ENCODE data around the gene RNF114. TPM values are rescaled to one million over a fixed set of nuclear protein-coding genes. Genes with fewer than 3 reads are reported as not detected.
A peak's percentile ranks its signal among the peaks of the same experiment; 100 is the strongest.

The RNF114 gene
- total RNA-seq, 2 donors from 2014 or later: 44.5 to 48.7 TPM

GRCh38 chr20:49918446-49918845 lies 17.8 kb upstream of the RNF114 start:
- DNase-seq (no peak), ATAC-seq (no peak)
- intact Hi-C loops (cut with DNase I): no loop called here

- intact Hi-C loops (cut with DNase I): no loop called here
- DNase-seq (no peak), ATAC-seq (no peak)
Observed at GRCh38 chr20:49919009-49919408, 17.2 kb upstream of the RNF114 start.

DNA sequence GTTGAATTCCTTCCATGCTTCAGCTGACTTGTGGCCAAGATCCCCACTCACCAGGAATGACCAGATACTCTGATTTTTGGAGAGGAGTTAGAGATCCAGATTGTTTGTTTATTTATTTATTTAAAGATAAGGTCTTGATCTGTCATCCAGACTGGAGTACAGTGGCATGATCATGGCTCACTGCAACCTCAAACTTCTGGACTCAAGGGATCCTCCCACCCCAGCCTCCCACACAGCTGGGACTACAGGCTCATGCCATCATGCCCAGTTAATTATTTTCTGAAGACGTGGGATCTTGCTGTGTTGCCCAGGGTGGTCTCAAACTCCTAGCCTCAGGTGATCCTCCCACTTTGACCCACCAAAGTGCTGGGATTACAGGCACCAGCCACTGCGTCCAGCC lies 16.7 kb upstream of the RNF114 start:
- DNase-seq: no peak
- intact Hi-C loops (cut with DNase I): no loop called here

GRCh38 chr20:49924247-49924646 lies 11.9 kb upstream of the RNF114 start:
- intact Hi-C loops (cut with DNase I): no loop called here
- no peak for DNase-seq

More for the DNA sequence above, 16.7 kb upstream of the RNF114 start:
- ATAC-seq: no peak

GRCh38 chr20:49925901-49926454 lies 10.2 kb upstream of the RNF114 start:
- DNase-seq: no peak
- no peak for ATAC-seq
- intact Hi-C loops (cut with DNase I): no loop called here

More at GRCh38 chr20:49924247-49924646, 11.9 kb upstream of the RNF114 start:
- ATAC-seq: peak in 1 of 2 donors; percentile 46

DNA sequence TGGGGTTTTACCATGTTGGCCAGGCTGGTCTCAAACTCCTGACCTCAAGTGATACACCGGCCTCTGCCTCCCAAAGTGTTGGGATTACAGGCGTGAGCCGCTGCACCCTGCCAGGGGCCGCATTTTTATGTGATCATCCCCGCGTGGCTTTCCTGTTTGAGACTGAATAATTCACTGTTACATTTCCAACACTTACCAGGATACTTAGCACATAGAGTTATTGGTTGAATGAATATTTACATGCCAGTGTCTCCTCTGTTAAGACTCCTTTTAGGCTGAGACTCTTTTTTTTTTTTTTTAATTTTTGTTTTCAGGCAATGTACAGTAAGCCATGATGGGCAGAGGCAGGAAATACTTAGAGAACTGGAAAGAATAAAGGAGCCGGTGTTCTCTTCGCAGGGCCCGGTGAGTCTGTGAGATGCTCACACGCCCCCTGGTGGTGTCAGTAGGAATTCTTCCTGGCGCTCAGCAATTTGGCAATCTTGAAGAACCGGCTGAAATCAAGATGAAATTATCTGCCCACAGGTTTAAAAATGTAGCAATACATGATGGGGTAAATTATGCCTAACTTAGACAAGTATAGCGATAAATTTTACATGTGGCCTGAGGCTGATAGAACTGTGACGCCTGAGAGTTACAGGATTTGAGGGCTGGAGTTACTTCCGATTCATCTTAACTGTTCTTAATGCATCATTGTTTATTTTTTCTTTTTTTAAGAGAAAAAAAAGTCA lies 7.6 kb upstream of the RNF114 start:
- DNase-seq (peak; percentile 80), ATAC-seq (peak; percentile 86 to 89)
- intact Hi-C loops (cut with DNase I): loop anchor here in 1 of 2 donors (2.0 kb wide), 1 partner anchor 318 kb away; no protein-coding TSS in a partner anchor

GRCh38 chr20:49929142-49929494 lies 7.1 kb upstream of the RNF114 start:
- DNase-seq: no peak
- peak in 1 of 2 donors; percentile 18 for ATAC-seq
- intact Hi-C loops (cut with DNase I): loop anchor here in 1 of 2 donors (2.0 kb wide), 1 partner anchor 318 kb away; no protein-coding TSS in a partner anchor

DNA sequence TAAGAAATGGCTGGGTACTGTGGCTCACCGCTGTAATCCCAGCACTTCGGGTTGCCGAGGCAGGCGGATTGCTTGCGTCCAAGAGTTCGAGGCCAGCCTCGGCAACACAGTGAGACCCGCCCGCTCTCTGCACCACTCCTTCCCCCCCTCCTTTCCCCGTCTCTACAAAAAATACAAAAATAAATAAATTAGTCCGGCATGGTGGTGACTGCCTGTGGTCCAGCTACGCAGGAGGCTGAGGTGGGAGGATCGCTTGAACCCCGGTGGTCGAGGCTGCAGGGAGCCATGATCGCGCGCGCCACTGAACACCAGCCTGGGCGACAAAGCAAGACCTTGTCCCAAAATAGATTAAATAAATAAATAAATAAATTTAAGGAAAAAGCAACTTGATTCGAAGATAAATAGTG lies 448 bp upstream of the RNF114 start:
- DNase-seq (no peak), ATAC-seq (peak; percentile 5 to 10)
- intact Hi-C loops (cut with DNase I): no loop called here

GRCh38 chr20:49937027-49937929 lies 1.1 kb downstream of the RNF114 start:
- no peak for DNase-seq
- ATAC-seq: no peak
- intact Hi-C loops (cut with DNase I): no loop called here

DNA sequence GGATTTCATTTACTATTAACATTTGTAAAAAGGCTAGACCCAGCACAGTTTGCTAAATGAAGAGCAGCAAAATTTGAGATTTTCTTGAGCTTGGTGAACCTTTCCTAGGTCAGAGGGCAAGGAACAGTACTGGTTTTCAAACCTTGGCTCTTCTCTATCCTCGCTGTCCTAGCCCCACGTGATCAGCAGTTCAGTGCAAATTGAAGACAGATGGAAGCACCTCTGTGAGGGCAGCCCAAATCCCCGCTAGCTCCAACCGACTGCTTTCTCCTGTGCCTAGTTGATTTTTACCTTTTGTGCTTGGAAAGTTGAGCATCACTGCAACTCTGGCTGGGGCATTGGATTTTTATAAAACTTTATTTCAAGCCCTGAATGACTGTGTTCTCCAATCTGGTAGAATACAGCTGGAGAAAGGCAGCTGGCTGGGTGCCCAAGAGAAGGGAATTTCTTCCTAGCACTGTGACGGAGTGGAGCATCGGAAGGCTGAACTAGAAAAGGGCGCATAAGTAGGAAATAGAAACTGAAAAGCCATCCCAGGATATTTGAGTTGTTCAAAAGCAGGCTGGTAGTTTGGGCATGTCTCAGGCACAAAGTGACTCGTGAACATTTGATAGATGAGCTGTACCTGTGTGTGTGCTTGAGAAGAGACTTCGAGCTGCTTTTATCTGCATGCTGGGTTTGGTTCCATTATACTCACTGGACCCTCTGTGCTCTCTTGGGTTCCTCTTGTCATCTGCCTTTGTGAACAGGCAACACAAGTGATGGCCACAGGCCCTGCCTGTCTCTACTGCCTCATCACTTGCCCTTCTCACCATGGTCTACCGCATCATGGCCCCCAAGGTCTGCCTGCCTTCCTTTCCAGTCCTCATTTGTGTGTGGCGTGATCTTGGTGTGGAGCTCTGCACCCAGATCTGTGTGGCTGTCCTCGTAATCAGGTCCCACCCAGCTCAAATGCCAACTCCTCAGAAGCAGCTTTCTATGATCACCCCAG lies 2.3 kb downstream of the RNF114 start:
- DNase-seq: peak; percentile 76
- peak in 1 of 2 donors; percentile 3 for ATAC-seq
- intact Hi-C loops (cut with DNase I): no loop called here

GRCh38 chr20:49941456-49941855 lies 5.3 kb downstream of the RNF114 start:
- intact Hi-C loops (cut with DNase I): no loop called here
- DNase-seq: no peak
- ATAC-seq: no peak

- ATAC-seq (no peak), DNase-seq (no peak)
- intact Hi-C loops (cut with DNase I): no loop called here
Observed at GRCh38 chr20:49942303-49942702, 6.1 kb downstream of the RNF114 start.

DNA sequence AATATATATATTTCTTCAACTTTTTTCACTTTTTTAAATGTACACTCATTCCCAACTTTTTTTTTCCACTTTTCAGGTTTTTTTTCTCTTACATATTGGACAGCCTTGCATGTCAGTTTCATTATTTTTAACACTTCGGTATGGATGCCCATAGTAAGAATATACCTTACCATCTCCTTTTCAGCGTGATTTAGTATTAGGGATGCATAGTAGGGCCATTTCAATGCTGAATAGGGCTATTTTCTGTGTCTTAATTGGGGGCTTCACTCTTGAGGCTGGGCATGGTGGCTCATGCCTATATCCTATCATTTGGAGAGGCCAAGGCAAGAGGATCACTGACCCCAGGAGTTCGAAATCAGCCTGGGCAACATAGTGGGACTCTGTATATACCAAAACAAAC lies 6.7 kb downstream of the RNF114 start:
- DNase-seq (no peak), ATAC-seq (no peak)
- intact Hi-C loops (cut with DNase I): no loop called here

DNA sequence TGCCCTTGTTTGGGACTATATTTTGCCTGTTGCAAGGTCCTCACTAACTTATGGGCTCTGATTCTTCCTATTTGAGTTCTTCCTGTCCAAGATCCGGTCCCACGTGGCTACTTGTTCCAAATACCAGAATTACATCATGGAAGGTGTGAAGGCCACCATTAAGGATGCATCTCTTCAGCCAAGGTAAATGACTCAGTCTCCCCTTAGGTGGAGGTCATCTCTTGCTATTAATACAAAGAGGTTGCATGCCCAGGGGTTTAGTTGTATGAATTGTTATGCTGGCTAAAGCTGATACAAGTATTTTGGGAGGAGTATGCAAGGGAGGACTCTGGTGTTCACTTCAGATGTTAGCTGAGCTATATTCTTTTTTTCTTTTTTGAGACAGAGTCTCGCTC lies 9.1 kb downstream of the RNF114 start:
- ATAC-seq: no peak

GRCh38 chr20:49945701-49946477 lies 9.7 kb downstream of the RNF114 start:
- intact Hi-C loops (cut with DNase I): no loop called here
- DNase-seq (no peak), ATAC-seq (no peak)

More for the DNA sequence above, 9.1 kb downstream of the RNF114 start:
- intact Hi-C loops (cut with DNase I): no loop called here
- no peak for DNase-seq

DNA sequence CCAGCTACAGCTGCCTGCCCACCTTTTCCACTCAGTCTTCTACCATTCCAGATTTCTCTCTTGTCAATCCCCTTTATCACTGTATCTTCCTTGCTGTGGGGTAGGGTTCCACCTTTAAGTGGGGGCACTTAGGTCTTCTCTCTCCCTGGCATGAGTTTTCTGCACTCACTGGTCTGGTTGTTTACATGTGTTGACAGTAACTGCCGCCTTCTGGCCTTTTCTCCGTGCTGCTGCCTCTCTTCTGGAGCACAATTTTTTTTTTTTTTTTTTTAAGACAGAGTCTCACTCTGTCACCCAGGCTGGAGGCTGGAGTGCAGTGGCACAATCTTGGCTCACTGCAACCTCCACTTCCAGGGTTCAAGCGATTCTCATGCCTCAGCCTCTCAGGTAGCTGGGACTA lies 12.0 kb downstream of the RNF114 start:
- intact Hi-C loops (cut with DNase I): no loop called here
- DNase-seq (no peak), ATAC-seq (no peak)

DNA sequence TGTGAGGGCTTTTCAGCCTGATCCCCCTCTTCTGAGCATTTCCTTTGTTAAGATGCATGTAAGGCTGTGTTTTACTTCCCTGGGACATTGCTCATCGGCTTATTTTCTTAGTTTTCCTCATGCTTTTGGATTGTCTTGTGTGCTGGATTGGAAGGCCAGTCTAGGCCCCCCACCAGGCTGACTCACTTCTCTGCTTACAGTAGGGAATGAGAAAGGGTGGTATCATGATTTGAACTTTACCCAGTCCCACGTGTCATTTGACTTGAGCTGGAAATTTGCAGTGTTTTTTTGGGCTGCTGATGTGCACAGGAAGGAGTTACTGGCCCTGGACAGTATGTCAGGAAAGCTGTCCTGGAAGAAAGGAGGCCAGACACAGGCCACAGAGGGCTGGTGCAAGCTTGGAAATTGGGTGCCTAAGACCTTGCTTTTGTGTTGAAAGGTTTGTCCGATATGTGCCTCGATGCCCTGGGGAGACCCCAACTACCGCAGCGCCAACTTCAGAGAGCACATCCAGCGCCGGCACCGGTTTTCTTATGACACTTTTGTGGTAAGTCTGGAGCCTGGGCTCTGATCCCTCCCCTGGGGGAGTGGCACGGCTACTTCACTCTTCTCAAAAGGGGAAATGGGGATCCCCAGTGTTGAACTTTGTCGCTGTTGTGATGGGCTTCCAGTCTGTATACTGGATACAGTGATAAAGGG lies 12.8 kb downstream of the RNF114 start:
- ATAC-seq: no peak
- DNase-seq: no peak
- intact Hi-C loops (cut with DNase I): no loop called here

Measured in left cardiac atrium (tissue), 4 donors.